GM23338 (cell line): Measurements from ENCODE around the gene AREL1. TPM values are rescaled to one million over a fixed set of nuclear protein-coding genes. Genes with fewer than 3 reads are reported as not detected.

Experiments used
- ATAC-seq: fragments of 200-7000 bp; cut with Tn5 transposase; 3 replicates; pipeline ENCODE4 v1.9.1; 2020
- DNase-seq: peaks from one replicate; pipeline ENCODE4 v3.0.0-alpha.2; 2015; ENCODE audit warnings: low spot score
- H2AFZ ChIP-seq: fragments of 200-600 bp; sonication (generic); 2 replicates; pipeline ENCODE4 v1.8.0; 2016; ENCODE audit warnings: antibody characterized with exemption, mild to moderate bottlenecking, moderate library complexity
- H3F3A ChIP-seq: fragments of 200-600 bp; sonication (generic); replicated peaks from 2 replicates; pipeline ENCODE4 v1.8.0; 2017; ENCODE audit warnings: antibody characterized with exemption, mixed run types, low read depth
- H3K27ac ChIP-seq: fragments of 200-600 bp; sonication (generic); 2 replicates; pipeline ENCODE4 v1.6.1; 2016; ENCODE audit warnings: low read depth
- H3K27me3 ChIP-seq: fragments of 200-600 bp; sonication (generic); 2 replicates; pipeline ENCODE4 v1.8.0; 2016; ENCODE audit warnings: mild to moderate bottlenecking, mixed run types, moderate library complexity; ENCODE audit not compliant: insufficient read depth
- H3K36me3 ChIP-seq: fragments of 200-600 bp; sonication (generic); 2 replicates; pipeline ENCODE4 v1.8.0; 2016; ENCODE audit warnings: mild to moderate bottlenecking; ENCODE audit not compliant: insufficient read depth
- H3K4me1 ChIP-seq: fragments of 200-600 bp; sonication (generic); 2 replicates; pipeline ENCODE4 v1.8.0; 2016; ENCODE audit warnings: mild to moderate bottlenecking, moderate library complexity; ENCODE audit not compliant: insufficient read depth
- H3K4me2 ChIP-seq: fragments of 200-600 bp; sonication (generic); 2 replicates; pipeline ENCODE4 v1.7.1; 2017; ENCODE audit warnings: mixed run types
- H3K4me3 ChIP-seq: fragments of 200-600 bp; sonication (generic); 2 replicates; pipeline ENCODE4 v1.6.1; 2016; ENCODE audit warnings: mixed run types
- H3K79me2 ChIP-seq: fragments of 200-600 bp; sonication (generic); replicated peaks from 2 replicates; pipeline ENCODE4 v1.8.0; 2017; ENCODE audit warnings: mild to moderate bottlenecking; ENCODE audit not compliant: insufficient read depth
- H3K9me2 ChIP-seq: fragments of 200-600 bp; sonication (generic); 2 replicates; pipeline ENCODE4 v1.8.0; 2017; ENCODE audit not compliant: insufficient read depth
- H4K20me1 ChIP-seq: fragments of 200-600 bp; sonication (generic); replicated peaks from 2 replicates; pipeline ENCODE4 v1.8.0; 2017; ENCODE audit warnings: mild to moderate bottlenecking; ENCODE audit not compliant: insufficient read depth
- H3K27ac Mint-ChIP-seq: 2 replicates; pipeline ENCODE4 v1.8.0; 2020; ENCODE audit warnings: inconsistent platforms, mild to moderate bottlenecking, moderate library complexity, mixed read lengths
- H3K27me3 Mint-ChIP-seq: 3 replicates; pipeline ENCODE4 v1.8.0; 2022; ENCODE audit warnings: low read depth, mild to moderate bottlenecking, moderate library complexity, mixed read lengths, inconsistent platforms; ENCODE audit not compliant: insufficient read depth, poor library complexity
- H3K36me3 Mint-ChIP-seq: 3 replicates; pipeline ENCODE4 v1.8.0; 2021; ENCODE audit warnings: low read depth, mild to moderate bottlenecking, inconsistent platforms, moderate library complexity, mixed read lengths
- H3K4me1 Mint-ChIP-seq: 3 replicates; pipeline ENCODE4 v1.8.0; 2020; ENCODE audit warnings: mild to moderate bottlenecking, inconsistent platforms, mixed read lengths
- H3K4me3 Mint-ChIP-seq: 3 replicates; pipeline ENCODE4 v1.8.0; 2021; ENCODE audit warnings: moderate library complexity, mild to moderate bottlenecking, inconsistent platforms, mixed read lengths
- H3K9me3 Mint-ChIP-seq: 3 replicates; pipeline ENCODE4 v1.8.0; 2020; ENCODE audit warnings: moderate library complexity, mild to moderate bottlenecking, inconsistent platforms, mixed read lengths
- CREB1 ChIP-seq: fragments of 250-450 bp; sonication (Bioruptor Pico); IDR thresholded peaks from 2 replicates; pipeline ENCODE4 v1.5.0; 2020; ENCODE audit warnings: low read depth, mild to moderate bottlenecking, moderate library complexity
- EZH2 ChIP-seq: fragments of 200-600 bp; sonication (generic); IDR thresholded peaks from one replicate; pipeline ENCODE4 v1.8.0; 2017; ENCODE audit warnings: antibody characterized with exemption, mild to moderate bottlenecking, low read depth; ENCODE audit not compliant: unreplicated experiment
- EZH2phosphoT487 ChIP-seq: fragments of 200-600 bp; sonication (generic); IDR thresholded peaks from one replicate; pipeline ENCODE4 v1.8.1; 2018; ENCODE audit warnings: antibody characterized with exemption; ENCODE audit not compliant: unreplicated experiment
- NANOG ChIP-seq: IDR thresholded peaks from 2 replicates; pipeline ENCODE4 v1.6.1; 2016; ENCODE audit warnings: antibody characterized with exemption, borderline replicate concordance
- STAT1 ChIP-seq: IDR thresholded peaks from one replicate; pipeline ENCODE4 v1.6.1; 2016; ENCODE audit warnings: antibody characterized with exemption; ENCODE audit not compliant: unreplicated experiment
- ZNF114 ChIP-seq: fragments of 250-450 bp; sonication (Bioruptor Pico); IDR thresholded peaks from 2 replicates; pipeline ENCODE4 v1.5.0; 2020; ENCODE audit warnings: mild to moderate bottlenecking, moderate library complexity
- polyA plus RNA-seq: library from polyadenylated mRNA; unstranded; fragments of >200 nt; fragmentation: Nextera tagmentation; extraction: Ambion mirVana; gene quantifications from 2 replicates; pipeline ENCODE4 v1.2.1, GENCODE V29; 2016
- total RNA-seq: library from RNA; depleted of rRNA; stranded (reverse); fragments of >200 nt; shearing (Covaris generic); gene quantifications from 2 replicates; pipeline ENCODE4 v1.2.3, GENCODE V29; 2014
- TF ChIP-seq, protein P1 (sequence below): fragments of 250-450 bp; sonication (Bioruptor Pico); IDR thresholded peaks from 2 replicates; pipeline ENCODE4 v1.5.0; 2020; ENCODE audit warnings: mild to moderate bottlenecking, moderate library complexity
- TF ChIP-seq, protein P2 (sequence below), 2 experiments: fragments of 200-600 bp in 1 of 2; sonication (generic) in 1 of 2; conservative IDR thresholded peaks; 2 replicates each; pipeline versions ENCODE4 v1.5.1 to v1.6.1; 2016 to 2017; ENCODE audit warnings: antibody characterized with exemption in 2 of 2, low read depth in 2 of 2, mild to moderate bottlenecking in 2 of 2, moderate library complexity in 1 of 2
- TF ChIP-seq, protein P3 (sequence below): IDR thresholded peaks from 2 replicates; pipeline ENCODE4 v1.6.1; 2016; ENCODE audit warnings: antibody characterized with exemption

The AREL1 gene
- total and polyA plus RNA-seq, 2 experiments from 2014 or later, result 7.5 to 23.6 TPM

DNA sequence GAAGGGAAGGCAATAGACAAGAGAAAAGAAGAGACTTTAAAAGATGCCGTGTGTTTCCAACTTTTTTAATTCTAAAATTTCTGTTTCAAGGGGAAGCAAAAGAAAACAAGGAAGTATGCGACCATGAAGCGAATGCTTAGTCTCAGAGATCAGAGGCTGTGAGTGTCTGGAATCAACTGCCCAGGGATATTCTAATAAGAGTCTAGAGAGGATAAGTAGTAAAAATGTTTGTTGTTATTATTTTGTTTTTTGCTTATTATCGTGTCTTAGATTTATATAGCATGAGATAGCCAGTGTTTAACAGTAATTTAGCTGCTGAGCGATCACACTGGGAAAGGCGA is 485 bp upstream of the AREL1 start (continued):
- TF ChIP-seq, protein P1, sequence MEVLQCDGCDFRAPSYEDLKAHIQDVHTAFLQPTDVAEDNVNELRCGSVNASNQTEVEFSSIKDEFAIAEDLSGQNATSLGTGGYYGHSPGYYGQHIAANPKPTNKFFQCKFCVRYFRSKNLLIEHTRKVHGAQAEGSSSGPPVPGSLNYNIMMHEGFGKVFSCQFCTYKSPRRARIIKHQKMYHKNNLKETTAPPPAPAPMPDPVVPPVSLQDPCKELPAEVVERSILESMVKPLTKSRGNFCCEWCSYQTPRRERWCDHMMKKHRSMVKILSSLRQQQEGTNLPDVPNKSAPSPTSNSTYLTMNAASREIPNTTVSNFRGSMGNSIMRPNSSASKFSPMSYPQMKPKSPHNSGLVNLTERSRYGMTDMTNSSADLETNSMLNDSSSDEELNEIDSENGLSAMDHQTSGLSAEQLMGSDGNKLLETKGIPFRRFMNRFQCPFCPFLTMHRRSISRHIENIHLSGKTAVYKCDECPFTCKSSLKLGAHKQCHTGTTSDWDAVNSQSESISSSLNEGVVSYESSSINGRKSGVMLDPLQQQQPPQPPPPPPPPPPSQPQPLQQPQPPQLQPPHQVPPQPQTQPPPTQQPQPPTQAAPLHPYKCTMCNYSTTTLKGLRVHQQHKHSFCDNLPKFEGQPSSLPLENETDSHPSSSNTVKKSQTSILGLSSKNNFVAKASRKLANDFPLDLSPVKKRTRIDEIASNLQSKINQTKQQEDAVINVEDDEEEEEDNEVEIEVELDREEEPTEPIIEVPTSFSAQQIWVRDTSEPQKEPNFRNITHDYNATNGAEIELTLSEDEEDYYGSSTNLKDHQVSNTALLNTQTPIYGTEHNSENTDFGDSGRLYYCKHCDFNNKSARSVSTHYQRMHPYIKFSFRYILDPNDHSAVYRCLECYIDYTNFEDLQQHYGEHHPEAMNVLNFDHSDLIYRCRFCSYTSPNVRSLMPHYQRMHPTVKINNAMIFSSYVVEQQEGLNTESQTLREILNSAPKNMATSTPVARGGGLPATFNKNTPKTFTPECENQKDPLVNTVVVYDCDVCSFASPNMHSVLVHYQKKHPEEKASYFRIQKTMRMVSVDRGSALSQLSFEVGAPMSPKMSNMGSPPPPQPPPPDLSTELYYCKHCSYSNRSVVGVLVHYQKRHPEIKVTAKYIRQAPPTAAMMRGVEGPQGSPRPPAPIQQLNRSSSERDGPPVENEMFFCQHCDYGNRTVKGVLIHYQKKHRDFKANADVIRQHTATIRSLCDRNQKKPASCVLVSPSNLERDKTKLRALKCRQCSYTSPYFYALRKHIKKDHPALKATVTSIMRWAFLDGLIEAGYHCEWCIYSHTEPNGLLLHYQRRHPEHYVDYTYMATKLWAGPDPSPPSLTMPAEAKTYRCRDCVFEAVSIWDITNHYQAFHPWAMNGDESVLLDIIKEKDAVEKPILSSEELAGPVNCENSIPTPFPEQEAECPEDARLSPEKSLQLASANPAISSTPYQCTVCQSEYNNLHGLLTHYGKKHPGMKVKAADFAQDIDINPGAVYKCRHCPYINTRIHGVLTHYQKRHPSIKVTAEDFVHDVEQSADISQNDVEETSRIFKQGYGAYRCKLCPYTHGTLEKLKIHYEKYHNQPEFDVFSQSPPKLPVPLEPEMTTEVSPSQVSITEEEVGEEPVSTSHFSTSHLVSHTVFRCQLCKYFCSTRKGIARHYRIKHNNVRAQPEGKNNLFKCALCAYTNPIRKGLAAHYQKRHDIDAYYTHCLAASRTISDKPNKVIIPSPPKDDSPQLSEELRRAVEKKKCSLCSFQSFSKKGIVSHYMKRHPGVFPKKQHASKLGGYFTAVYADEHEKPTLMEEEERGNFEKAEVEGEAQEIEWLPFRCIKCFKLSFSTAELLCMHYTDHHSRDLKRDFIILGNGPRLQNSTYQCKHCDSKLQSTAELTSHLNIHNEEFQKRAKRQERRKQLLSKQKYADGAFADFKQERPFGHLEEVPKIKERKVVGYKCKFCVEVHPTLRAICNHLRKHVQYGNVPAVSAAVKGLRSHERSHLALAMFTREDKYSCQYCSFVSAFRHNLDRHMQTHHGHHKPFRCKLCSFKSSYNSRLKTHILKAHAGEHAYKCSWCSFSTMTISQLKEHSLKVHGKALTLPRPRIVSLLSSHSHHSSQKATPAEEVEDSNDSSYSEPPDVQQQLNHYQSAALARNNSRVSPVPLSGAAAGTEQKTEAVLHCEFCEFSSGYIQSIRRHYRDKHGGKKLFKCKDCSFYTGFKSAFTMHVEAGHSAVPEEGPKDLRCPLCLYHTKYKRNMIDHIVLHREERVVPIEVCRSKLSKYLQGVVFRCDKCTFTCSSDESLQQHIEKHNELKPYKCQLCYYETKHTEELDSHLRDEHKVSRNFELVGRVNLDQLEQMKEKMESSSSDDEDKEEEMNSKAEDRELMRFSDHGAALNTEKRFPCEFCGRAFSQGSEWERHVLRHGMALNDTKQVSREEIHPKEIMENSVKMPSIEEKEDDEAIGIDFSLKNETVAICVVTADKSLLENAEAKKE (CRISPR knock-in tag), result no peak

GRCh38 chr14:74711651-74712050 is 1.2 kb downstream of the AREL1 start:
- Histone ChIP-seq H4K20me1 (peaks cover 4% of the 10 kb centered on the region), H3K9me2 (no peaks in the 10 kb centered on the region), H3K27ac (no peak overlapping the region), H2AFZ (no peak overlapping the region), H3F3A (no peaks in the 10 kb centered on the region), H3K4me1 (peaks cover 16% of the 10 kb centered on the region), H3K79me2 (peaks cover 76% of the 10 kb centered on the region), H3K27me3 (no peaks in the 10 kb centered on the region), H3K4me3 (peak overlapping the region; percentile 68; the same call in 1 of the 2 replicates), H3K36me3 (peaks cover 11% of the 10 kb centered on the region; the same call in 1 of the 2 replicates), H3K4me2 (peak overlapping the region; percentile 88; the same call in 1 of the 2 replicates)
- Mint-ChIP-seq H3K36me3 (peaks cover 14% of the 10 kb centered on the region), H3K4me1 (peaks cover 4% of the 10 kb centered on the region; the same call in 2 of the 3 replicates), H3K9me3 (no peaks in the 10 kb centered on the region), H3K27me3 (no peaks in the 10 kb centered on the region), H3K4me3 (peak overlapping the region; percentile 99), H3K27ac (no peak overlapping the region)
- DNase-seq (no peak), ATAC-seq (no peak)
- no peak for TF ChIP-seq CREB1 (CRISPR knock-in tag)

DNA sequence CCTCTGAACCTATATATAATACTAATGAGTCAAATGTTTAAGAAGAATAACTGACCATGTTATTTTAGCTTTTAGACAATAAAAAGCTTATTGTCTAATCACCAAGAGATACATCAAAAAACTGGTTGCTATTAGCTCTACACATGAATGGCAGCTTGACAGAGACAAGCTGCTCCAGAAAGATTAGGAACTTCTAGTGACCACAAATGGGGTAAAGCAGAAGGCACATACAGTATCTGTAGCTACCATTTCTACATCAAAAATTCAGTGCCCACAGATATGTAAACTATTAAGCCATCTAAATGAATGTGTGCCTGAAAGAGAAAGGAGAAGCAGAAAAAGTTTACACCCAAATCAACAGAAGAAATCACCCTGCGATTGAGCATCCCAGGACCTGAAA is 2.4 kb downstream of the AREL1 start:
- no peak overlapping the region for H3K4me3 Mint-ChIP-seq
- Histone ChIP-seq H4K20me1 (peaks cover 4% of the 10 kb centered on the region), H3K4me1 (peaks cover 16% of the 10 kb centered on the region), H3K27ac (no peak overlapping the region), H3K4me2 (no peak overlapping the region), H3K9me2 (no peaks in the 10 kb centered on the region), H2AFZ (no peak overlapping the region), H3K27me3 (no peaks in the 10 kb centered on the region), H3K79me2 (peaks cover 88% of the 10 kb centered on the region), H3F3A (no peaks in the 10 kb centered on the region), H3K36me3 (peaks cover 3% of the 10 kb centered on the region; the same call in 1 of the 2 replicates), H3K4me3 (no peak overlapping the region)
- peaks cover 4% of the 10 kb centered on the region; the same call in 2 of the 3 replicates for H3K4me1 Mint-ChIP-seq
- no peak for TF ChIP-seq ZNF114 (CRISPR knock-in tag)
- TF ChIP-seq, protein P2, sequence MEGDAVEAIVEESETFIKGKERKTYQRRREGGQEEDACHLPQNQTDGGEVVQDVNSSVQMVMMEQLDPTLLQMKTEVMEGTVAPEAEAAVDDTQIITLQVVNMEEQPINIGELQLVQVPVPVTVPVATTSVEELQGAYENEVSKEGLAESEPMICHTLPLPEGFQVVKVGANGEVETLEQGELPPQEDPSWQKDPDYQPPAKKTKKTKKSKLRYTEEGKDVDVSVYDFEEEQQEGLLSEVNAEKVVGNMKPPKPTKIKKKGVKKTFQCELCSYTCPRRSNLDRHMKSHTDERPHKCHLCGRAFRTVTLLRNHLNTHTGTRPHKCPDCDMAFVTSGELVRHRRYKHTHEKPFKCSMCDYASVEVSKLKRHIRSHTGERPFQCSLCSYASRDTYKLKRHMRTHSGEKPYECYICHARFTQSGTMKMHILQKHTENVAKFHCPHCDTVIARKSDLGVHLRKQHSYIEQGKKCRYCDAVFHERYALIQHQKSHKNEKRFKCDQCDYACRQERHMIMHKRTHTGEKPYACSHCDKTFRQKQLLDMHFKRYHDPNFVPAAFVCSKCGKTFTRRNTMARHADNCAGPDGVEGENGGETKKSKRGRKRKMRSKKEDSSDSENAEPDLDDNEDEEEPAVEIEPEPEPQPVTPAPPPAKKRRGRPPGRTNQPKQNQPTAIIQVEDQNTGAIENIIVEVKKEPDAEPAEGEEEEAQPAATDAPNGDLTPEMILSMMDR (conservative IDR thresholded peaks at IDR 0.05; ENCODE audit: low read depth in 2 of 2), result no peak
- no peak for TF ChIP-seq EZH2phosphoT487
- TF ChIP-seq NANOG, result no peak
- no peak for TF ChIP-seq CREB1 (CRISPR knock-in tag)
- TF ChIP-seq, protein P3, sequence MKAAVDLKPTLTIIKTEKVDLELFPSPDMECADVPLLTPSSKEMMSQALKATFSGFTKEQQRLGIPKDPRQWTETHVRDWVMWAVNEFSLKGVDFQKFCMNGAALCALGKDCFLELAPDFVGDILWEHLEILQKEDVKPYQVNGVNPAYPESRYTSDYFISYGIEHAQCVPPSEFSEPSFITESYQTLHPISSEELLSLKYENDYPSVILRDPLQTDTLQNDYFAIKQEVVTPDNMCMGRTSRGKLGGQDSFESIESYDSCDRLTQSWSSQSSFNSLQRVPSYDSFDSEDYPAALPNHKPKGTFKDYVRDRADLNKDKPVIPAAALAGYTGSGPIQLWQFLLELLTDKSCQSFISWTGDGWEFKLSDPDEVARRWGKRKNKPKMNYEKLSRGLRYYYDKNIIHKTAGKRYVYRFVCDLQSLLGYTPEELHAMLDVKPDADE, result no peak
- TF ChIP-seq STAT1, result no peak
- no peak for TF ChIP-seq EZH2
- no peak overlapping the region for H3K27ac Mint-ChIP-seq
- peaks cover 6% of the 10 kb centered on the region; the same call in 2 of the 3 replicates for H3K36me3 Mint-ChIP-seq
- DNase-seq (no peak), ATAC-seq (no peak)
- H3K9me3 Mint-ChIP-seq, result no peaks in the 10 kb centered on the region
- H3K27me3 Mint-ChIP-seq, result no peaks in the 10 kb centered on the region
